Suprapubic skin (tissue), 4 donors: ENCODE data around the gene CD9.

Experiments
- CTCF ChIP-seq, 2 donors: fragments of 200-600 bp in 1 of 2; fragments of 450-650 bp in 1 of 2; sonication (generic) in 1 of 2; IDR thresholded peaks; one replicate each; pipeline ENCODE4 v1.5.1; 2016 to 2019; ENCODE audit warnings: antibody characterized with exemption in 2 of 2, mild to moderate bottlenecking in 1 of 2, moderate library complexity in 1 of 2
- EP300 ChIP-seq: sonication (generic); formaldehyde crosslinking; IDR thresholded peaks from one replicate; pipeline ENCODE4 v1.6.1; 2017; ENCODE audit warnings: antibody characterized with exemption
- POLR2A ChIP-seq, 2 donors: fragments of 450-650 bp; IDR thresholded peaks; one replicate each; pipeline ENCODE4 v1.6.1; 2017; ENCODE audit warnings: antibody characterized with exemption in 2 of 2, mild to moderate bottlenecking in 2 of 2, moderate library complexity in 2 of 2
- POLR2AphosphoS5 ChIP-seq, 3 donors: sonication (generic); formaldehyde crosslinking; IDR thresholded peaks; one replicate each; pipeline ENCODE4 v1.6.1; 2017; ENCODE audit warnings: antibody characterized with exemption in 3 of 3

- TF ChIP-seq CTCF (IDR thresholded peaks at IDR 0.05): no peak
- TF ChIP-seq POLR2A (IDR thresholded peaks at IDR 0.05): no peak
- no peak for TF ChIP-seq POLR2AphosphoS5 (IDR thresholded peaks at IDR 0.05)
- TF ChIP-seq EP300: no peak
Observed at GRCh38 chr12:6201826-6202225, 1.6 kb downstream of the CD9 start.
